Pancreas (tissue), 10 donors: Measurements from ENCODE around the gene PNPLA1. TPM values are rescaled to one million over a fixed set of nuclear protein-coding genes. Genes with fewer than 3 reads are reported as not detected.

Experiments
- ATAC-seq, 4 donors: fragments of 200-7000 bp; cut with Tn5 transposase; one replicate each; pipeline versions ENCODE4 v1.8.0 to v1.9.1; 2020; ENCODE audit warnings: mild to moderate bottlenecking in 4 of 4, moderate library complexity in 4 of 4
- DNase-seq, 6 donors: peaks; one replicate each; pipeline ENCODE4 v3.0.0-alpha.2; 2020
- FAIRE-seq: peaks from 2 replicates; lab custom pipeline; 2012; peaks lifted over from hg19 to GRCh38; lab: Jason Lieb, UNC
- H3K27ac ChIP-seq, 4 donors: fragments of 200-600 bp; sonication (generic); 1 replicate in 3 of 4; 2 replicates in 1 of 4; pipeline versions ENCODE4 v1.5.0 to v1.8.0; 2020
- H3K27me3 ChIP-seq, 4 donors: fragments of 200-600 bp; one replicate each; pipeline ENCODE4 v1.8.0; 2021
- H3K36me3 ChIP-seq, 3 donors: fragments of 200-600 bp; sonication (generic) in 1 of 3; one replicate each; pipeline versions ENCODE4 v1.5.0 to v1.8.0; 2020 to 2021
- H3K4me1 ChIP-seq, 3 donors: fragments of 200-600 bp; one replicate each; pipeline ENCODE4 v1.8.0; 2021
- H3K4me3 ChIP-seq, 4 donors: fragments of 200-600 bp; sonication (generic) in 2 of 4; one replicate each; pipeline versions ENCODE4 v1.5.0 to v1.8.0; 2020 to 2021
- H3K9me3 ChIP-seq, 4 donors: fragments of 200-600 bp; one replicate each; pipeline ENCODE4 v1.8.0; 2021
- CTCF ChIP-seq, 4 donors: fragments of 200-600 bp; sonication (generic) in 3 of 4; IDR thresholded peaks; one replicate each; pipeline versions ENCODE4 v1.5.0 to v1.8.0; 2021; ENCODE audit warnings: antibody characterized with exemption in 4 of 4
- WGBS, 2 donors: extraction: QIAGEN DNeasy Blood & Tissue Kit; methylation state at CpG; one replicate each; pipeline ENCODE4 v1.1.7; 2013; 5-methylcytosine and 5-hydroxymethylcytosine counted together
- intact Hi-C, 3 donors: fragments of 100-400 bp; cut with DNase I; formaldehyde crosslinking; loops; one replicate each; pipeline versions ENCODE4 v1.11.1 to v1.14.2; 2022
- polyA plus RNA-seq, 2 donors: library from polyadenylated mRNA; stranded (reverse); fragments of 200-250 nt; gene quantifications; one replicate each; pipeline ENCODE4 v1.2.3, GENCODE V29; 2013
- total RNA-seq, 6 donors: library from RNA; stranded (reverse); fragmentation: NEBNext Ultra II Directional in 4 of 6; extraction: Animal tissue kit (Norgen Biotek cat#: 25700) in 4 of 6; gene quantifications; one replicate each; pipeline versions ENCODE4 v1.2.1 to v1.2.4, GENCODE V29; 2021 to 2023
- donor health status: healthy with polysubstance abuse.
- donor health status: DM: no; HTN: no; CAD: no; lungs with moderate emphysema.
- donor health status: DM: no; HTN: no; CAD: no.
- donor health status: control.
- donor health status: control.
- donor health status: Bipolar disorder and iron deficiency.
- donor health status: DM: yes; HTN: yes; CAD: no.
- donor health status: DM: no; HTN: no; CAD: no.
- donor health status: DM: no; HTN: no; CAD: no.
- donor health status: DM: yes; HTN: yes; CAD: no.

Gene PNPLA1
- total RNA-seq (under 1 TPM in 1 of 6 donors, not detected in 5; 0.12 TPM), polyA plus RNA-seq (not detected)

- 75 to 81% methylated on average over 32 of the region's 32 CpGs for WGBS, 2 donors
- intact Hi-C loops = no loop called here
- Histone ChIP-seq H3K4me3 (no peak within 1 kb of the TSS), H3K36me3 (no peaks in the 10 kb centered on the region), H3K27me3 (no peaks in the 10 kb centered on the region), H3K27ac (no peak within 1 kb of the TSS), H3K9me3 (no peaks in the 10 kb centered on the region), H3K4me1 (no peaks in the 10 kb centered on the region)
- ATAC-seq = peak in 1 of 4 donors; percentile 22
- DNase-seq = peak in 1 of 6 donors; percentile 43
- no peak for TF ChIP-seq CTCF (IDR thresholded peaks at IDR 0.05)
- no peak for FAIRE-seq
These were observed at the start of gene PNPLA1 for GRCh38 chr6:36269834-36270705. PNPLA1 (plus strand) TSS chr6:36270060; CDS start chr6:36270460, 400 bp downstream.

GRCh38 chr6:36220226-36220625, 49.6 kb upstream of the PNPLA1 start:
- peaks cover 0 to 38% (median 0%) of the 10 kb centered on the region in 3 donors for H3K36me3 ChIP-seq
- intact Hi-C loops = no loop called here
- TF ChIP-seq CTCF (IDR thresholded peaks at IDR 0.05) = no peak
- ATAC-seq = no peak
- no peak for DNase-seq
- no peaks in the 10 kb centered on the region for H3K4me1 ChIP-seq
- H3K27ac ChIP-seq = no peak overlapping the region
- H3K27me3 ChIP-seq = no peaks in the 10 kb centered on the region
- no peak overlapping the region for H3K4me3 ChIP-seq
- H3K9me3 ChIP-seq = no peaks in the 10 kb centered on the region
- 55 to 56% methylated on average over 4 of the region's 4 CpGs for WGBS, 2 donors
- FAIRE-seq = no peak

DNA sequence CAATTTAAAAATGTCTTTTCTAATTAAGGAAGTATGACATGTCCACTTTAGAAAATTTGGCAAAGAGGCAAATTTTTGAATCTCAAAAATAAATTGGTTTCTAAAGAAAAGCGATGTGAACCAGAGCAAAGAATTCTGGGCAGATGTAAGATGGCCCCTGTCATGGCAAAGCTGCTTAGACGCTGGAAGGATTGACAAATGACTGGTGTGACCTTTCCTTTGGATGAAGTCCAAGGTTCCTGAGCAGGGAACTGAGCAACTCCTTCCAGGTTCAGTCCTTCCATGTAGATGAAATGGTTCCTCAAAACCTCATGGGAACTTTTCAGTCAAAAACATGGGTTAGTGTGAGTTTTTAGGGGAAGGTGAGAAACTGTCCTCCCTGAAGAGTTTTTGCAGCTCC, 48.2 kb upstream of the PNPLA1 start:
- ATAC-seq (no peak), FAIRE-seq (no peak), DNase-seq (no peak)
- intact Hi-C loops = no loop called here
- Histone ChIP-seq H3K27me3 (no peaks in the 10 kb centered on the region), H3K9me3 (no peaks in the 10 kb centered on the region), H3K36me3 (peaks cover 0 to 42% (median 0%) of the 10 kb centered on the region in 3 donors), H3K27ac (no peak overlapping the region), H3K4me1 (no peaks in the 10 kb centered on the region), H3K4me3 (no peak overlapping the region)
- TF ChIP-seq CTCF (IDR thresholded peaks at IDR 0.05) = no peak
- 39 to 47% methylated on average over 2 of the region's 2 CpGs for WGBS, 2 donors

DNA sequence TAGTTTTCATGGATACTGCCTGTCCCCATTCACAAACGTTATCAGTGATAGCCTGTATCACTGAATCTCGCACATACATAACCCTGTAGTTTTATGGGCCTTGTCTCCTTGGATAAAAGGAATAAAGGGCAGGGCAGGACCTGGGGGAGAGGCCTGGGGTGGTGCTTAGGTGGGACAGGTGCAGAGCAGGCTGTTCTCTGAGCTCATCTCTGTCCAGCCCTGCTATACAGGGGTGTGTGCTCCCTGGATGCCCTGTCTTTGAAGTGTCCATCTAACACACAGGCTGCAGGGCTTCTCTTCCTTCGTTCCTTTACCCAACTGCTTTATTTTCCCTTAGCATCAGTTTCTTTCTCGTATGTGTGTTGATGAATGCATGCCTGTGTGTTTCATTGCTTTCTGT, 46.9 kb upstream of the PNPLA1 start:
- ATAC-seq (no peak), FAIRE-seq (no peak), DNase-seq (no peak)
- H3K36me3 ChIP-seq = peaks cover 0 to 32% (median 2%) of the 10 kb centered on the region in 3 donors
- H3K9me3 ChIP-seq = no peaks in the 10 kb centered on the region
- H3K27me3 ChIP-seq = no peaks in the 10 kb centered on the region
- intact Hi-C loops = no loop called here
- no peak overlapping the region for H3K27ac ChIP-seq
- H3K4me3 ChIP-seq = no peak overlapping the region
- no peak for TF ChIP-seq CTCF (IDR thresholded peaks at IDR 0.05)
- H3K4me1 ChIP-seq = no peaks in the 10 kb centered on the region
- 79 to 81% methylated on average over 4 of the region's 4 CpGs for WGBS, 2 donors

- H3K27ac ChIP-seq = no peak overlapping the region
- FAIRE-seq (no peak), ATAC-seq (no peak), DNase-seq (no peak)
- H3K4me3 ChIP-seq = no peak overlapping the region
- 92 to 98% methylated on average over 1 of the region's 1 CpG for WGBS, 2 donors
- H3K4me1 ChIP-seq = no peaks in the 10 kb centered on the region
- TF ChIP-seq CTCF (IDR thresholded peaks at IDR 0.05) = no peak
- peaks cover 0 to 27% (median 5%) of the 10 kb centered on the region in 3 donors for H3K36me3 ChIP-seq
- H3K27me3 ChIP-seq = no peaks in the 10 kb centered on the region
- H3K9me3 ChIP-seq = no peaks in the 10 kb centered on the region
- intact Hi-C loops = no loop called here
These were observed 46.2 kb upstream of the PNPLA1 start for GRCh38 chr6:36223706-36224105.
